Measurements from ENCODE around the gene GLIPR1. TPM values are rescaled to one million over a fixed set of nuclear protein-coding genes. Genes with fewer than 3 reads are reported as not detected.

Gene GLIPR1
- total RNA-seq, 4 donors from 2014 or later = 3.0 to 8.0 (median 5.0) TPM

GRCh38 chr12:75529826-75530225, 49.3 kb downstream of the GLIPR1 start:
- Histone ChIP-seq H3K27ac (no peak overlapping the region), H3K4me3 (no peak overlapping the region), H3K9me3 (no peaks in the 10 kb centered on the region), H3K27me3 (no peaks in the 10 kb centered on the region), H3K4me1 (peaks cover 0 to 7% (median 0%) of the 10 kb centered on the region in 3 donors), H3K36me3 (no peaks in the 10 kb centered on the region)
- no peak for DNase-seq
- TF ChIP-seq POLR2A (IDR thresholded peaks at IDR 0.05) = no peak
- TF ChIP-seq CTCF (IDR thresholded peaks at IDR 0.05) = no peak
- intact Hi-C loops (cut with DNase I) = loop anchor here (5.0 kb wide), 1 partner anchor 507 kb away; no protein-coding TSS in a partner anchor
- WGBS, 2 donors = 61 to 64% methylated on average over 1 of the region's 1 CpG

- no peak for DNase-seq
- no peaks in the 10 kb centered on the region for H3K27me3 ChIP-seq
- H3K27ac ChIP-seq = no peak overlapping the region
- H3K36me3 ChIP-seq = no peaks in the 10 kb centered on the region
- no peaks in the 10 kb centered on the region for H3K9me3 ChIP-seq
- no peak overlapping the region for H3K4me3 ChIP-seq
- H3K4me1 ChIP-seq = no peaks in the 10 kb centered on the region
- no peak for TF ChIP-seq CTCF (IDR thresholded peaks at IDR 0.05)
- no peak for TF ChIP-seq POLR2A (IDR thresholded peaks at IDR 0.05)
- intact Hi-C loops (cut with DNase I) = no loop called here
- WGBS, 2 donors = 91% methylated on average over 2 of the region's 2 CpGs
Observed at GRCh38 chr12:75533239-75533638, 52.7 kb downstream of the GLIPR1 start.

GRCh38 chr12:75539889-75540288, 59.3 kb downstream of the GLIPR1 start:
- TF ChIP-seq POLR2A (IDR thresholded peaks at IDR 0.05) = no peak
- TF ChIP-seq CTCF (IDR thresholded peaks at IDR 0.05) = no peak

GRCh38 chr12:75542942-75543341, 62.4 kb downstream of the GLIPR1 start:
- 71 to 82% methylated on average over 1 of the region's 1 CpG for WGBS, 2 donors
- H3K27ac ChIP-seq = no peak overlapping the region
- H3K36me3 ChIP-seq = no peaks in the 10 kb centered on the region
- intact Hi-C loops (cut with DNase I) = no loop called here
- H3K9me3 ChIP-seq = no peaks in the 10 kb centered on the region
- no peak for TF ChIP-seq CTCF (IDR thresholded peaks at IDR 0.05)
- TF ChIP-seq POLR2A (IDR thresholded peaks at IDR 0.05) = no peak
- no peaks in the 10 kb centered on the region for H3K4me1 ChIP-seq
- DNase-seq = no peak
- no peak overlapping the region for H3K4me3 ChIP-seq
- H3K27me3 ChIP-seq = no peaks in the 10 kb centered on the region

More at GRCh38 chr12:75539889-75540288, 59.3 kb downstream of the GLIPR1 start:
- intact Hi-C loops (cut with DNase I) = no loop called here
- Histone ChIP-seq H3K9me3 (no peaks in the 10 kb centered on the region), H3K27ac (no peak overlapping the region), H3K4me1 (no peaks in the 10 kb centered on the region), H3K36me3 (no peaks in the 10 kb centered on the region), H3K27me3 (no peaks in the 10 kb centered on the region), H3K4me3 (no peak overlapping the region)
- 75 to 76% methylated on average over 2 of the region's 2 CpGs for WGBS, 2 donors
- no peak for DNase-seq

GRCh38 chr12:75543529-75543928, 63.0 kb downstream of the GLIPR1 start:
- intact Hi-C loops (cut with DNase I) = no loop called here
- Histone ChIP-seq H3K4me3 (no peak overlapping the region), H3K4me1 (no peaks in the 10 kb centered on the region), H3K27me3 (no peaks in the 10 kb centered on the region), H3K9me3 (no peaks in the 10 kb centered on the region), H3K36me3 (no peaks in the 10 kb centered on the region), H3K27ac (no peak overlapping the region)
- TF ChIP-seq CTCF (IDR thresholded peaks at IDR 0.05) (no peak), POLR2A (IDR thresholded peaks at IDR 0.05) (no peak)
- WGBS, 2 donors = 87 to 93% methylated on average over 1 of the region's 1 CpG
- DNase-seq = no peak

Data from esophagus squamous epithelium (tissue), 5 donors.